OCI-LY1 (cell line): Measurements from ENCODE around the gene BRDT.

Experiments
- H2AFZ ChIP-seq: fragments of 200-600 bp; sonication (generic), shearing (Covaris generic); 2 replicates; pipeline ENCODE4 v1.6.0; 2014; ENCODE audit warnings: antibody characterized with exemption, mild to moderate bottlenecking, low read length
- H3F3A ChIP-seq: fragments of 200-600 bp; sonication (generic), shearing (Covaris generic); 2 replicates; pipeline ENCODE4 v1.6.0; 2014; ENCODE audit warnings: mild to moderate bottlenecking, antibody characterized with exemption, low read length, moderate library complexity; ENCODE audit not compliant: insufficient read depth
- H3K27ac ChIP-seq: fragments of 200-600 bp; sonication (generic); 2 replicates; pipeline ENCODE4 v1.5.1; 2014; ENCODE audit warnings: low read length, mixed run types, mild to moderate bottlenecking, low read depth; ENCODE audit not compliant: poor library complexity, severe bottlenecking
- H3K27me3 ChIP-seq: fragments of 200-600 bp; sonication (generic); 2 replicates; pipeline ENCODE4 v1.6.0; 2014; ENCODE audit warnings: antibody characterized with exemption, mild to moderate bottlenecking, low read length, moderate library complexity; ENCODE audit not compliant: insufficient read depth
- H3K36me3 ChIP-seq: fragments of 200-600 bp; sonication (generic); 2 replicates; pipeline ENCODE4 v1.6.1; 2014; ENCODE audit warnings: mild to moderate bottlenecking, antibody characterized with exemption, low read length, moderate library complexity, mixed read lengths; ENCODE audit not compliant: insufficient read depth
- H3K4me1 ChIP-seq: fragments of 200-600 bp; sonication (generic); 2 replicates; pipeline ENCODE4 v1.5.1; 2014; ENCODE audit warnings: mild to moderate bottlenecking, low read length, moderate library complexity; ENCODE audit not compliant: insufficient read depth, severe bottlenecking
- H3K4me2 ChIP-seq: fragments of 200-600 bp; sonication (generic), shearing (Covaris generic); 2 replicates; pipeline ENCODE4 v1.6.1; 2014; ENCODE audit warnings: low read length
- H3K4me3 ChIP-seq: fragments of 200-600 bp; sonication (generic); 2 replicates; pipeline ENCODE4 v1.5.1; 2014; ENCODE audit warnings: low read length, low read depth, mild to moderate bottlenecking, mixed read lengths; ENCODE audit not compliant: poor library complexity, severe bottlenecking
- H3K79me2 ChIP-seq: fragments of 200-600 bp; shearing (Covaris generic); 2 replicates; pipeline ENCODE4 v1.6.1; 2016; ENCODE audit warnings: mixed run types, low read length, mixed read lengths; ENCODE audit not compliant: insufficient read depth
- H3K9ac ChIP-seq: fragments of 200-600 bp; sonication (generic), shearing (Covaris generic); 2 replicates; pipeline ENCODE4 v1.6.1; 2014; ENCODE audit warnings: mild to moderate bottlenecking, low read length, mixed read lengths
- H3K9me2 ChIP-seq: fragments of 200-600 bp; sonication (generic), shearing (Covaris generic); 2 replicates; pipeline ENCODE4 v1.6.1; 2014; ENCODE audit warnings: low read depth, mild to moderate bottlenecking, low read length, mixed read lengths
- H3K9me3 ChIP-seq: fragments of 200-600 bp; shearing (Covaris generic); 2 replicates; pipeline ENCODE4 v1.6.1; 2014; ENCODE audit warnings: low read length, mixed read lengths
- H4K20me1 ChIP-seq: fragments of 200-600 bp; sonication (generic), shearing (Covaris generic); 2 replicates; pipeline ENCODE4 v1.6.0; 2016; ENCODE audit warnings: mild to moderate bottlenecking, low read length; ENCODE audit not compliant: insufficient read depth
- EZH2 ChIP-seq: fragments of 200-600 bp; sonication (generic), shearing (Covaris generic); IDR thresholded peaks from 2 replicates; pipeline ENCODE4 v1.8.0; 2017; ENCODE audit warnings: borderline replicate concordance, mixed run types, mild to moderate bottlenecking, antibody characterized with exemption, low read length, moderate library complexity, mixed read lengths
- TF ChIP-seq, protein P1 (sequence below): fragments of 200-600 bp; sonication (generic), shearing (Covaris generic); IDR thresholded peaks from 2 replicates; pipeline ENCODE4 v1.5.1; 2017; ENCODE audit warnings: mild to moderate bottlenecking, antibody characterized with exemption, low read length, moderate library complexity, mixed read lengths

The BRDT gene

GRCh38 chr1:91968334-91968733 lies 19.1 kb downstream of the BRDT start:
- no peak overlapping the region for H3K9ac ChIP-seq
- H3K27ac ChIP-seq = no peak overlapping the region
- TF ChIP-seq, protein P1, sequence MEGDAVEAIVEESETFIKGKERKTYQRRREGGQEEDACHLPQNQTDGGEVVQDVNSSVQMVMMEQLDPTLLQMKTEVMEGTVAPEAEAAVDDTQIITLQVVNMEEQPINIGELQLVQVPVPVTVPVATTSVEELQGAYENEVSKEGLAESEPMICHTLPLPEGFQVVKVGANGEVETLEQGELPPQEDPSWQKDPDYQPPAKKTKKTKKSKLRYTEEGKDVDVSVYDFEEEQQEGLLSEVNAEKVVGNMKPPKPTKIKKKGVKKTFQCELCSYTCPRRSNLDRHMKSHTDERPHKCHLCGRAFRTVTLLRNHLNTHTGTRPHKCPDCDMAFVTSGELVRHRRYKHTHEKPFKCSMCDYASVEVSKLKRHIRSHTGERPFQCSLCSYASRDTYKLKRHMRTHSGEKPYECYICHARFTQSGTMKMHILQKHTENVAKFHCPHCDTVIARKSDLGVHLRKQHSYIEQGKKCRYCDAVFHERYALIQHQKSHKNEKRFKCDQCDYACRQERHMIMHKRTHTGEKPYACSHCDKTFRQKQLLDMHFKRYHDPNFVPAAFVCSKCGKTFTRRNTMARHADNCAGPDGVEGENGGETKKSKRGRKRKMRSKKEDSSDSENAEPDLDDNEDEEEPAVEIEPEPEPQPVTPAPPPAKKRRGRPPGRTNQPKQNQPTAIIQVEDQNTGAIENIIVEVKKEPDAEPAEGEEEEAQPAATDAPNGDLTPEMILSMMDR = no peak
- no peak for TF ChIP-seq EZH2

DNA sequence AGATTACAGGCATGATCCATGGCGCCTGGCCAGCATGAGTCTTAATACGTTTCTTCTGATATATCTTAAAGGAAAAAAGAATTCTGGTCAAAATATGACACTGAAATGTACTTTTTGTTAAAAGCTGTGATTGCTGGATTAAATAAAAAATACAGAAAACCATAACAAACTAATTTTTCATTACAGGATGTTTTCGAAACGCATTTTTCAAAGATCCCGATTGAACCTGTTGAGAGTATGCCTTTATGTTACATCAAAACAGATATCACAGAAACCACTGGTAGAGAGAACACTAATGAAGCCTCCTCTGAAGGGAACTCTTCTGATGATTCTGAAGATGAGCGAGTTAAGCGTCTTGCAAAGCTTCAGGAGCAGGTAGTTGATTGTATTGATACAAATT lies 30.2 kb downstream of the BRDT start:
- H3K36me3 ChIP-seq = no peaks in the 10 kb centered on the region
- H3K9me2 ChIP-seq = no peaks in the 10 kb centered on the region
- no peak overlapping the region for H3K4me2 ChIP-seq
- H3F3A ChIP-seq = no peaks in the 10 kb centered on the region
- H3K4me1 ChIP-seq = no peaks in the 10 kb centered on the region
- no peaks in the 10 kb centered on the region for H3K27me3 ChIP-seq
- no peak overlapping the region for H3K9ac ChIP-seq
- no peaks in the 10 kb centered on the region for H3K9me3 ChIP-seq
- H3K79me2 ChIP-seq = no peaks in the 10 kb centered on the region
- H4K20me1 ChIP-seq = no peaks in the 10 kb centered on the region
- TF ChIP-seq, protein P1 = no peak
- TF ChIP-seq EZH2 = no peak
- H3K27ac ChIP-seq = no peak overlapping the region
- H2AFZ ChIP-seq = no peak overlapping the region
- no peak overlapping the region for H3K4me3 ChIP-seq

More at GRCh38 chr1:91968334-91968733, 19.1 kb downstream of the BRDT start:
- no peaks in the 10 kb centered on the region for H3F3A ChIP-seq
- H3K4me1 ChIP-seq = no peaks in the 10 kb centered on the region
- H3K9me2 ChIP-seq = no peaks in the 10 kb centered on the region
- no peaks in the 10 kb centered on the region for H4K20me1 ChIP-seq
- H3K4me2 ChIP-seq = no peak overlapping the region
- no peak overlapping the region for H2AFZ ChIP-seq
- no peaks in the 10 kb centered on the region for H3K79me2 ChIP-seq
- H3K9me3 ChIP-seq = no peaks in the 10 kb centered on the region
- H3K36me3 ChIP-seq = no peaks in the 10 kb centered on the region
- H3K4me3 ChIP-seq = no peak overlapping the region
- no peaks in the 10 kb centered on the region for H3K27me3 ChIP-seq

- no peak overlapping the region for H3K4me3 ChIP-seq
- H3K9me2 ChIP-seq = no peaks in the 10 kb centered on the region
- no peaks in the 10 kb centered on the region for H3K4me1 ChIP-seq
- H3F3A ChIP-seq = no peaks in the 10 kb centered on the region
- H3K9me3 ChIP-seq = no peaks in the 10 kb centered on the region
- TF ChIP-seq EZH2 = no peak
- TF ChIP-seq, protein P1 = no peak
- H3K36me3 ChIP-seq = no peaks in the 10 kb centered on the region
- no peaks in the 10 kb centered on the region for H3K27me3 ChIP-seq
- H4K20me1 ChIP-seq = no peaks in the 10 kb centered on the region
- no peak overlapping the region for H3K9ac ChIP-seq
- no peak overlapping the region for H2AFZ ChIP-seq
- H3K27ac ChIP-seq = no peak overlapping the region
- no peak overlapping the region for H3K4me2 ChIP-seq
- no peaks in the 10 kb centered on the region for H3K79me2 ChIP-seq
Measured at GRCh38 chr1:91980663-91981062, 31.5 kb downstream of the BRDT start.
